H1 (cell line): ENCODE results near the gene YPEL2. TPM values are rescaled to one million over a fixed set of nuclear protein-coding genes. Genes with fewer than 3 reads are reported as not detected.
A peak's percentile ranks its signal among the peaks of the same experiment; 100 is the strongest.

Source experiments
- CTCF ChIA-PET: fragments of 300-600 bp; sonication (Branson Sonifier 250); formaldehyde crosslinking; loops from one replicate; lab custom pipeline; 2021; ENCODE audit not compliant: partially characterized antibody; lab: Charles Lee
- POLR2A ChIA-PET: fragments of 300-600 bp; sonication (Branson Sonifier 250); formaldehyde crosslinking; loops from one replicate; lab custom pipeline; 2021; ENCODE audit warnings: inconsistent platforms; ENCODE audit not compliant: partially characterized antibody; lab: Charles Lee
- DNase-seq, 2 experiments: peaks; one replicate each; pipeline versions ENCODE4 v3.0.0 to v3.0.0-alpha.2; 2010 to 2022; ENCODE audit warnings: low spot score in 2 of 2, low read depth in 1 of 2, mixed read lengths in 1 of 2
- FAIRE-seq: peaks from 2 replicates; lab custom pipeline; 2011; peaks lifted over from hg19 to GRCh38; lab: Jason Lieb, UNC
- H2AFZ ChIP-seq: 2 replicates; pipeline ENCODE4 v1.8.1; 2012; ENCODE audit warnings: low read length, inconsistent platforms
- H2AK5ac ChIP-seq: 2 replicates; pipeline ENCODE4 v1.6.1; 2013; ENCODE audit warnings: low read depth, low read length
- H2BK120ac ChIP-seq: replicated peaks from 2 replicates; pipeline ENCODE3; 2013; ENCODE audit warnings: low read depth, low read length, inconsistent platforms
- H2BK12ac ChIP-seq: 2 replicates; pipeline ENCODE4 v1.6.1; 2013; ENCODE audit warnings: low read depth, low read length
- H2BK15ac ChIP-seq: 2 replicates; pipeline ENCODE4 v1.6.1; 2013; ENCODE audit warnings: low read length
- H2BK20ac ChIP-seq: 2 replicates; pipeline ENCODE4 v1.6.1; 2013; ENCODE audit warnings: low read length
- H2BK5ac ChIP-seq: 2 replicates; pipeline ENCODE4 v1.6.1; 2013; ENCODE audit warnings: low read depth, low read length
- H3K14ac ChIP-seq: 2 replicates; pipeline ENCODE4 v1.6.1; 2013; ENCODE audit warnings: inconsistent platforms; ENCODE audit not compliant: insufficient read length
- H3K18ac ChIP-seq: 2 replicates; pipeline ENCODE4 v1.6.1; 2013; ENCODE audit warnings: low read length; ENCODE audit errors: extremely low read depth
- H3K23ac ChIP-seq: 2 replicates; pipeline ENCODE4 v1.6.1; 2013; ENCODE audit warnings: inconsistent platforms; ENCODE audit not compliant: insufficient read length
- H3K23me2 ChIP-seq: 2 replicates; pipeline ENCODE4 v1.6.1; 2013; ENCODE audit warnings: low read depth, low read length
- H3K27ac ChIP-seq: 2 replicates; pipeline ENCODE4 v1.6.1; 2011; ENCODE audit warnings: low read depth, low read length, inconsistent platforms
- H3K27me3 ChIP-seq, 4 experiments: replicated peaks in 1 of 4; 1 replicate in 1 of 4; 2 replicates in 3 of 4; pipeline versions ENCODE4 v1.6.1 to v1.8.1; 2011 to 2013; ENCODE audit warnings: low read length in 3 of 4, mild to moderate bottlenecking in 3 of 4, inconsistent platforms in 2 of 4, mixed read lengths in 2 of 4, moderate library complexity in 1 of 4; ENCODE audit not compliant: control insufficient read depth in 3 of 4, insufficient read depth in 3 of 4; ENCODE audit errors: extremely low read depth in 1 of 4
- H3K36me3 ChIP-seq, 4 experiments: 2 replicates each; pipeline versions ENCODE4 v1.6.1 to v1.8.1; 2011 to 2013; ENCODE audit warnings: mild to moderate bottlenecking in 4 of 4, low read length in 3 of 4, moderate library complexity in 2 of 4, control low read depth in 1 of 4, inconsistent platforms in 1 of 4; ENCODE audit not compliant: insufficient read depth in 4 of 4, control insufficient read depth in 2 of 4
- H3K4ac ChIP-seq: replicated peaks from 2 replicates; pipeline ENCODE3; 2013; ENCODE audit warnings: low read length, low read depth, mixed read lengths, inconsistent platforms; ENCODE audit not compliant: insufficient read length
- H3K4me1 ChIP-seq, 4 experiments: replicated peaks in 1 of 4; 1 replicate in 1 of 4; 2 replicates in 3 of 4; pipeline versions ENCODE4 v1.6.1 to v1.8.1; 2011 to 2013; ENCODE audit warnings: low read length in 3 of 4, inconsistent platforms in 2 of 4, mixed read lengths in 1 of 4; ENCODE audit not compliant: insufficient read depth in 4 of 4, control insufficient read depth in 3 of 4
- H3K4me2 ChIP-seq, 2 experiments: 2 replicates each; pipeline versions ENCODE4 v1.6.1 to v1.8.1; 2011 to 2013; ENCODE audit warnings: low read depth in 2 of 2, low read length in 2 of 2, control low read depth in 1 of 2, inconsistent platforms in 1 of 2, mild to moderate bottlenecking in 1 of 2; ENCODE audit not compliant: insufficient read depth in 1 of 2
- H3K4me3 ChIP-seq, 4 experiments: fragments of 200-600, 300-600 bp in 1 of 4; sonication (generic), shearing (Covaris generic), sonication (Bioruptor Twin) in 1 of 4; 2 replicates each; pipeline versions ENCODE4 v1.5.1 to v1.8.1; 2011 to 2016; ENCODE audit warnings: low read length in 4 of 4, low read depth in 3 of 4, control low read depth in 2 of 4, inconsistent platforms in 2 of 4, mild to moderate bottlenecking in 2 of 4, mixed read lengths in 1 of 4, moderate library complexity in 1 of 4; ENCODE audit not compliant: insufficient read depth in 2 of 4; ENCODE audit errors: extremely low read depth in 1 of 4
- H3K56ac ChIP-seq: replicated peaks from 2 replicates; pipeline ENCODE3; 2013; ENCODE audit warnings: low read depth, mild to moderate bottlenecking, mixed read lengths, low read length, inconsistent platforms; ENCODE audit not compliant: insufficient read length
- H3K79me1 ChIP-seq: 2 replicates; pipeline ENCODE4 v1.6.1; 2013; ENCODE audit warnings: low read depth, low read length, control low read depth
- H3K79me2 ChIP-seq, 2 experiments: 2 replicates each; pipeline versions ENCODE4 v1.6.1 to v1.8.1; 2012 to 2013; ENCODE audit warnings: low read length in 2 of 2, mild to moderate bottlenecking in 2 of 2, inconsistent platforms in 1 of 2; ENCODE audit not compliant: insufficient read depth in 2 of 2, control insufficient read depth in 1 of 2
- H3K9ac ChIP-seq, 4 experiments: replicated peaks in 1 of 4; 1 replicate in 1 of 4; 2 replicates in 3 of 4; pipeline versions ENCODE4 v1.6.1 to v1.8.1; 2011 to 2013; ENCODE audit warnings: low read depth in 3 of 4, low read length in 3 of 4, control low read depth in 2 of 4, mild to moderate bottlenecking in 2 of 4, moderate library complexity in 2 of 4, inconsistent platforms in 1 of 4; ENCODE audit errors: extremely low read depth in 1 of 4
- H3K9me3 ChIP-seq, 2 experiments: 2 replicates each; pipeline versions ENCODE4 v1.6.1 to v1.8.1; 2012 to 2013; ENCODE audit warnings: mild to moderate bottlenecking in 2 of 2, moderate library complexity in 2 of 2, control low read depth in 1 of 2, inconsistent platforms in 1 of 2, low read depth in 1 of 2, low read length in 1 of 2, mixed read lengths in 1 of 2; ENCODE audit not compliant: insufficient read depth in 2 of 2
- H4K20me1 ChIP-seq, 2 experiments: replicated peaks in 1 of 2; 2 replicates each; pipeline versions ENCODE3 to v1.8.1; 2011 to 2013; ENCODE audit warnings: inconsistent platforms in 2 of 2, low read length in 2 of 2, mild to moderate bottlenecking in 1 of 2; ENCODE audit not compliant: insufficient read depth in 2 of 2, control insufficient read depth in 1 of 2
- H4K5ac ChIP-seq: 2 replicates; pipeline ENCODE4 v1.6.1; 2013; ENCODE audit warnings: low read length, low read depth, mixed read lengths, inconsistent platforms; ENCODE audit not compliant: insufficient read length
- H4K8ac ChIP-seq: 2 replicates; pipeline ENCODE4 v1.8.0; 2013; ENCODE audit warnings: mild to moderate bottlenecking, moderate library complexity, low read length, inconsistent platforms; ENCODE audit not compliant: insufficient read depth; ENCODE audit errors: extremely low read depth
- H4K91ac ChIP-seq: replicated peaks from 2 replicates; pipeline ENCODE3; 2013; ENCODE audit warnings: low read length, mixed read lengths, inconsistent platforms; ENCODE audit not compliant: insufficient read length
- ATF2 ChIP-seq: IDR thresholded peaks from 2 replicates; pipeline ENCODE4 v1.6.1; 2012; ENCODE audit warnings: low read length, inconsistent platforms
- BCL11A ChIP-seq, 2 experiments: IDR thresholded peaks; one replicate each; pipeline ENCODE4 v1.6.1; 2011; ENCODE audit warnings: low read depth in 2 of 2, low read length in 2 of 2, mild to moderate bottlenecking in 2 of 2
- FOSL1 ChIP-seq: IDR thresholded peaks from 2 replicates; pipeline ENCODE4 v1.6.1; 2011; ENCODE audit warnings: mild to moderate bottlenecking, low read depth, low read length, moderate library complexity; ENCODE audit not compliant: insufficient read depth
- HDAC6 ChIP-seq: IDR thresholded peaks from one replicate; pipeline ENCODE4 v1.7.1; 2012; ENCODE audit warnings: low read depth, mild to moderate bottlenecking, inconsistent platforms, low read length, moderate library complexity
- JUN ChIP-seq: IDR thresholded peaks from 2 replicates; pipeline ENCODE4 v1.6.1; 2011; ENCODE audit warnings: low read depth, mild to moderate bottlenecking, improper control_type of control experiment, low read length
- NANOG ChIP-seq: IDR thresholded peaks from 2 replicates; pipeline ENCODE4 v1.6.1; 2011; ENCODE audit warnings: low read length, low read depth, mild to moderate bottlenecking, inconsistent platforms; ENCODE audit not compliant: insufficient read depth, poor library complexity, severe bottlenecking
- POU5F1 ChIP-seq: IDR thresholded peaks from 2 replicates; pipeline ENCODE4 v1.6.1; 2011; ENCODE audit warnings: low read depth, mild to moderate bottlenecking, low read length, moderate library complexity
- TAF7 ChIP-seq: optimal IDR thresholded peaks from 2 replicates; pipeline ENCODE3; 2011; ENCODE audit warnings: low read depth, mild to moderate bottlenecking, inconsistent platforms, low read length, moderate library complexity, borderline replicate concordance
- WGBS, 2 experiments: shearing (Covaris generic) in 1 of 2; methylation state at CpG; one replicate each; pipeline versions ENCODE4 v1.1.6 to v1.1.7; 2013 to 2015; ENCODE audit warnings: low lambda C conversion rate in 2 of 2, mixed read lengths in 2 of 2, inconsistent platforms in 1 of 2, low coverage in 1 of 2, missing lambda C conversion rate in 1 of 2; ENCODE audit not compliant: insufficient replicate concordance in 2 of 2, insufficient coverage in 1 of 2, insufficient read length in 1 of 2; ENCODE audit errors: extremely low coverage in 1 of 2, missing lambda C conversion rate in 1 of 2; 5-methylcytosine and 5-hydroxymethylcytosine counted together
- polyA plus RNA-seq, 7 experiments: library from polyadenylated mRNA; depleted of rRNA in 3 of 7; stranded (reverse) in 5 of 7; unstranded in 2 of 7; fragments of >200 nt in 5 of 7; fragments of 200-250 nt in 2 of 7; gene quantifications; 1 replicate in 5 of 7; 2 replicates in 1 of 7; 4 replicates in 1 of 7; pipeline versions ENCODE4 v1.2.1 to v1.2.3, GENCODE V29; 2011 to 2013; ENCODE audit warnings: missing spikeins in 2 of 7, mixed read lengths in 2 of 7
- total RNA-seq: library from RNA; stranded (reverse); fragmentation: NEBNext Ultra II Directional; extraction: Animal tissue kit (Norgen Biotek cat#: 25700); gene quantifications from 2 replicates; pipeline ENCODE4 v1.2.1, GENCODE V29; 2021

YPEL2 gene
- total and polyA plus RNA-seq, 2 of the 8 experiments (the other 6 are each of a cell fraction or from before 2014, with no cell fraction given) = 1.6 to 3.5 TPM

GRCh38 chr17:59353106-59353854 is 21.8 kb downstream of the YPEL2 start:
- H3K23me2 ChIP-seq = peaks cover 2% of the 10 kb centered on the region; the same call in 1 of the 2 replicates
- H4K20me1 ChIP-seq = no peaks in the 10 kb centered on the region
- H3K79me1 ChIP-seq = no peaks in the 10 kb centered on the region
- H3K23ac ChIP-seq = no peak overlapping the region
- peak overlapping the region; percentile 48; the same call in 1 of the 2 replicates for H3K18ac ChIP-seq
- H3K4me2 ChIP-seq = 0 out of 4 replicates have a peak overlapping the region, but pooled peaks of 1 of the 2 experiments have one; percentile 30
- DNase-seq = no peak
- no peak for FAIRE-seq
- no peaks in the 10 kb centered on the region; a peak in 1 of 4 replicates for H3K9me3 ChIP-seq
- 89% methylated on average over 16 of the region's 16 CpGs; no CpG with 5 or more reads in 1 of the 2 experiments for WGBS, 2 experiments
- no peak overlapping the region for H4K5ac ChIP-seq
- ChIA-PET POLR2A (interaction anchor here (2.2 kb wide), 1 partner anchor 13 kb away, joined by 7 read pairs; no protein-coding TSS in a partner anchor), CTCF (interaction anchor here (0.7 to 1.4 kb wide), 5 partner anchors 8 to 63 kb away, joined by 3 to 4 read pairs (median 3); no protein-coding TSS in a partner anchor)
- no peak overlapping the region for H3K27ac ChIP-seq
- H2BK120ac ChIP-seq = no peak overlapping the region
- TF ChIP-seq POU5F1 (no peak), TAF7 (no peak), HDAC6 (no peak), JUN (no peak), ATF2 (no peak), FOSL1 (no peak), NANOG (no peak), BCL11A (IDR thresholded peaks at IDR 0.05; ENCODE audit: low read depth in 2 of 2, low read length in 2 of 2) (no peak)
- H4K8ac ChIP-seq = no peak overlapping the region
- no peak overlapping the region for H2AFZ ChIP-seq
- H2BK15ac ChIP-seq = 0 out of 2 replicates have a peak overlapping the region, but pooled peaks have one; percentile 8
- H2BK20ac ChIP-seq = peak overlapping the region; percentile 86; the same call in 1 of the 2 replicates
- no peaks in the 10 kb centered on the region for H3K27me3 ChIP-seq
- no peak overlapping the region for H3K14ac ChIP-seq
- H3K56ac ChIP-seq = no peak overlapping the region
- H2BK5ac ChIP-seq = no peak overlapping the region; the same call in 1 of the 2 replicates
- H3K4me1 ChIP-seq = peaks cover 0 to 10% (median 5%) of the 10 kb centered on the region in 4 experiments; a peak in 5 of 7 replicates
- peak overlapping the region; percentile 39; the same call in 1 of the 2 replicates for H2BK12ac ChIP-seq
- no peak overlapping the region for H3K4me3 ChIP-seq
- H3K4ac ChIP-seq = no peak overlapping the region
- peak overlapping the region; percentile 65; the same call in 1 of the 2 replicates for H2AK5ac ChIP-seq
- no peak overlapping the region for H3K9ac ChIP-seq
- no peaks in the 10 kb centered on the region for H3K79me2 ChIP-seq
- H3K36me3 ChIP-seq = no peaks in the 10 kb centered on the region; a peak in 1 of 8 replicates
- H4K91ac ChIP-seq = no peak overlapping the region
